ENCODE results near the gene GNPDA1.

The GNPDA1 gene

GRCh38 chr5:141951332-141951781 lies 61.5 kb downstream of the GNPDA1 start:
- no peak for DNase-seq
